ENCODE measurements around the gene ZNF561.

The ZNF561 gene

GRCh38 chr19:9580728-9581127 lies 40.3 kb downstream of the ZNF561 start:
- peaks cover 48% of the 10 kb centered on the region for H3K36me3 ChIP-seq (ENCODE audit: insufficient read depth, low read depth, low read length)

DNA sequence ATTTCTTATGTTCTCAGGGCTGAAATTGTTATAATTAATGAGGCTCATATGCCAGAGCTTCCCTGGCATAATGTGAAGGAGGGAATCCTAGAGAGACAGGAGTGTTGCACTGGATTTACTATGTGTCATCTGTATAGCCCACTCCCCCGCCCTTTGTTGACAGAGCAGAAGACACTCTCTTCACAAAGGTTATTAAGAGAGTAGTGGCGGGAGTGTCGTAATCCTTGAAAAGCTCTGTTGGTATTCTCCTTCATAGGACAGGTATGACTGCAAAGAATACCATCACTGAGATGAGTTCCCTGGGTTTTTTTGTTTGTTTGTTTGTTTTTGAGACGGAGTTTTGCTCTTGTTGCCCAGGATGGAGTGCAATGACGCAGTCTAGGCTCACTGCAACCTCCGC lies 50.8 kb downstream of the ZNF561 start:
- Histone ChIP-seq H3K27ac (ENCODE audit: low read length) (no peak overlapping the region), H3K9me3 (ENCODE audit: insufficient read depth, low read depth, low read length) (peaks cover 97% of the 10 kb centered on the region), H3K36me3 (ENCODE audit: insufficient read depth, low read depth, low read length) (peaks cover 89% of the 10 kb centered on the region), H3K4me3 (ENCODE audit: low read length) (no peak overlapping the region; the same call in 1 of the 2 replicates), H3K9ac (ENCODE audit: low read depth, low read length) (no peak overlapping the region), H3K4me1 (ENCODE audit: insufficient read depth, low read length) (no peaks in the 10 kb centered on the region), H3K27me3 (ENCODE audit: insufficient read depth, low read length) (no peaks in the 10 kb centered on the region)

More at GRCh38 chr19:9580728-9581127, 40.3 kb downstream of the ZNF561 start:
- no peaks in the 10 kb centered on the region for H3K27me3 ChIP-seq (ENCODE audit: insufficient read depth, low read length)
- peak overlapping the region; percentile 84 for H3K4me3 ChIP-seq (ENCODE audit: low read length)
- peaks cover 19% of the 10 kb centered on the region; the same call in 1 of the 2 replicates for H3K4me1 ChIP-seq (ENCODE audit: insufficient read depth, low read length)
- peaks cover 9% of the 10 kb centered on the region for H3K9me3 ChIP-seq (ENCODE audit: insufficient read depth, low read depth, low read length)
- no peak overlapping the region for H3K27ac ChIP-seq (ENCODE audit: low read length)
- no peak overlapping the region; the same call in 1 of the 2 replicates for H3K9ac ChIP-seq (ENCODE audit: low read depth, low read length)

GRCh38 chr19:9566729-9567128 lies 54.3 kb downstream of the ZNF561 start:
- H3K4me3 ChIP-seq (ENCODE audit: low read length), result no peak overlapping the region; the same call in 1 of the 2 replicates
- H3K27ac ChIP-seq (ENCODE audit: low read length), result no peak overlapping the region
- H3K9me3 ChIP-seq (ENCODE audit: insufficient read depth, low read depth, low read length), result peaks cover 93% of the 10 kb centered on the region
- H3K36me3 ChIP-seq (ENCODE audit: insufficient read depth, low read depth, low read length), result peaks cover 100% of the 10 kb centered on the region
- H3K9ac ChIP-seq (ENCODE audit: low read depth, low read length), result no peak overlapping the region
- no peaks in the 10 kb centered on the region for H3K27me3 ChIP-seq (ENCODE audit: insufficient read depth, low read length)
- H3K4me1 ChIP-seq (ENCODE audit: insufficient read depth, low read length), result no peaks in the 10 kb centered on the region

DNA sequence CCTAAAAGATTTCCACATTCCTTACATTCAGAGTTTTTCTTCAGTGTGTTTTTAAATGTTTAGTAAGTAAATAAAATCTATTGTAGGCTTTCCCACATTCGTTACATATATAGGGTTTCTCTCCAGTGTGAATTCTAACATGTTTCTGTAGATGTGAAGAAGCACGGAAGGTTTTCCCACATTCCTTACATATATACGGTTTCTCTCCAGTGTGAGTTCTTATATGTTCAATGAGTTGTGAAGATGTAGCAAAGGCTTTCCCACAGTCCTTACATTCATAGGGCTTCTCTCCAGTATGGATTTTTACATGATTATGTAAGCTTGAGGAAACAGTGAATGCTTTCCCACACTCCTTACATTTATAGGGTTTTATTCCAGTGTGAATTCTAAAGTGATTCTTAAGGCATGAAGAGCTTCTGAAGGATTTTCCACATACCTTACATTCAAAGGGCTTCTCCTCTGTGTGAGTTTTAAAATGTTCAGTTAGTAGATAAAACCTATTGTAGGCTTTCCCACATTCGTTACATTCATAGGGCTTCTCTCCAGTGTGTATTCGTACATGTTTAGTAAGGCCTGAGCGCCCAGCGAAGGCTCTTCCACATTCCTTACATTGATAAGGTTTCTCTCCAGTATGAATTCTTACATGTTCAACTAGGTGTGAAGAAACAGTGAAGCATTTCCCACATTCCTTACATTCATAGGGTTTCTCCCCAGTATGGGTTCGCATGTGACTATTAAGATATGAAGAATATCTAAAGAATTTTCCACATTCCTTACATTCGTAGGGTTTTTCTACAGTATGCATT lies 54.9 kb downstream of the ZNF561 start:
- H3K36me3 ChIP-seq (ENCODE audit: insufficient read depth, low read depth, low read length), result peaks cover 100% of the 10 kb centered on the region
- H3K27me3 ChIP-seq (ENCODE audit: insufficient read depth, low read length), result no peaks in the 10 kb centered on the region
- no peaks in the 10 kb centered on the region for H3K4me1 ChIP-seq (ENCODE audit: insufficient read depth, low read length)
- peaks cover 95% of the 10 kb centered on the region for H3K9me3 ChIP-seq (ENCODE audit: insufficient read depth, low read depth, low read length)
- 0 out of 2 replicates have a peak overlapping the region, but pooled peaks have one; percentile 3 for H3K4me3 ChIP-seq (ENCODE audit: low read length)
- H3K27ac ChIP-seq (ENCODE audit: low read length), result no peak overlapping the region
- H3K9ac ChIP-seq (ENCODE audit: low read depth, low read length), result no peak overlapping the region
